NCI-H1436 treated with DMSO at 0.1 percent for 48 hours (cell line): Measurements from ENCODE around the gene ANAPC5.
"Not testable (repeated sequence)": the region's sequence is repeated elsewhere in the genome, so short reads cannot be mapped to it uniquely, and the experiment has no call there.

Experiments
- DNase-seq: peaks from one replicate; lab custom pipeline; 2025; lab: John Stamatoyannopoulos, UW

ANAPC5 gene

DNA sequence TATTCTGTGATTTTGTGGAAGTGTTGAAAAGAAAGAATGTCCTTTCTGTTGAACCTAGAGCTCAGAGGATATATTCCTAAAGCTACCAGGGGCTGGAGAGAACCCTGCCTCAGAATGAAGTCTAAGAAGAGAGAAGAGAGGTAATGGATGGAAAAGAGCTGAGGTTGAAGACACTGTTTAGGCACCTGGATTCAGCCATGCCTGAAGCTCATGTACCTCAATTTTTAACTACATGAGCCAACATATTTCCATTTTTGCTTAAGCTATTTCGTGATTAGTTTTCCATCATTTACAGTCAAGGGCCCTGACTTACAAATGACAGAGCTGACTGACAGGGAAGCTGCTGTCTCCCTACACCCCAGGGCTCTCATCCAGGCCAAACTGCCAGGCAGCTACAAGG lies 66.4 kb downstream of the ANAPC5 start:
- no peak for DNase-seq

- DNase-seq = no peak
These were observed 67.4 kb downstream of the ANAPC5 start for GRCh38 chr12:121284551-121285390.

DNA sequence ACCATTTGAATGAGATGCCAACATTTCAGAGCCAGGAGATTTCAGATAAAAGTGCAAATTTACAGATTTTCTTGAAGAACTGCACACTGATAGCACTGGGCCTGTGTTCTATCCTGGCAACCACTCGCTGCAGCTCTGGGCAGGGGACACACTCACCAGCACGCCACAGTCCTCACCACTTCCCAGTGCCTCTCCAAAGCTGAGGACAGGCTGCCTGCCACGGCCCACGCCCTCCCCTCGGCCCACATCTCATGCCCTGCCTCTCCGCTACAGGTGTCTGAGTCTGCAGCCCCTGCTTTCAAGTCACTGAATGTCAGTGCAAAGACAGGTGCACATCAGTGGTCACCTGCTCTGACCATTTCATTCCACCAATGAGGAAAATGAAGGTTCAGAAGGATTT lies 68.4 kb downstream of the ANAPC5 start:
- DNase-seq = no peak

DNA sequence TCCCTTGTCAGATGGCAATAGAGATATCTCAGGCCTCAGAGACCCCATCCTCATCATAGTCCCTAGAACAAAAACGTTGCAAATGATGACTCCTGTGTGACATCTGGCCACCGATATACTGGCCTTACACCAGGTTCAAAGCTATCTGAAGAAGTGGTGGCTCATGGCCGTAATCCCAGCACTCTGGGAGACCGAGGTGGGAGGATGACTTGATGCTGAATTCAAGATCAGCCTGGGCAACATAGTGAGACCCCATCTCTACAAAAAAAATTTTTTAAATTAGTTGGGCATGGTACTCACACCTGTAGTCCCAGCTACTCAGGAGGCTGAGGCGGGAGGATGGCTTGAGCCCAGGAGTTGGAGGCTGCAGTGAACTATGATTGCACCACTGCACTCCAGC lies 68.8 kb downstream of the ANAPC5 start:
- DNase-seq = no peak

DNA sequence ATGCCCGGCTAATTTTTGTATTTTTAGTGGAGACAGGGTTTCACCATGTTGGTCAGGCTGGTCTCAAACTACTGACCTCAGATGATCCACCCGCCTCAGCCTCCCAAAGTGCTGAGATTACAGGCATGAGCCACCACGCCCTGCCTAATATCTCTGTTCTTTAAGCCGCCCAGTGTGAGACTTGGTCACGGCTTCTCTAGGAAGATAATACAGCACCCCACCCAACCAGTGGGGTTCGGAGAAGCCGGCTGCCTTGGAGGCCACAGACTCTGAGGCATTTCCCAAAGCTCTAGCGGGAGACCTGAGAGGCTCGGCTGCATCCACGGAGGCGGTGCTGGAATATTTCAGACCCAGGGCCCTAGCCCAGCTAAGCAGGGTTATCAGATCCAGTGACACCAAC lies 69.3 kb downstream of the ANAPC5 start:
- not testable (repeated sequence) for DNase-seq

- no peak for DNase-seq
These were observed 70.0 kb downstream of the ANAPC5 start for GRCh38 chr12:121282072-121282742.

GRCh38 chr12:121281116-121281515 lies 71.1 kb downstream of the ANAPC5 start:
- DNase-seq = not testable (repeated sequence)

GRCh38 chr12:121280531-121280930 lies 71.7 kb downstream of the ANAPC5 start:
- DNase-seq = not testable (repeated sequence)

GRCh38 chr12:121279507-121279915 lies 72.7 kb downstream of the ANAPC5 start:
- no peak for DNase-seq

GRCh38 chr12:121279071-121279375 lies 73.2 kb downstream of the ANAPC5 start:
- no peak for DNase-seq

- no peak for DNase-seq
These were observed 73.8 kb downstream of the ANAPC5 start for GRCh38 chr12:121278169-121279070.

DNA sequence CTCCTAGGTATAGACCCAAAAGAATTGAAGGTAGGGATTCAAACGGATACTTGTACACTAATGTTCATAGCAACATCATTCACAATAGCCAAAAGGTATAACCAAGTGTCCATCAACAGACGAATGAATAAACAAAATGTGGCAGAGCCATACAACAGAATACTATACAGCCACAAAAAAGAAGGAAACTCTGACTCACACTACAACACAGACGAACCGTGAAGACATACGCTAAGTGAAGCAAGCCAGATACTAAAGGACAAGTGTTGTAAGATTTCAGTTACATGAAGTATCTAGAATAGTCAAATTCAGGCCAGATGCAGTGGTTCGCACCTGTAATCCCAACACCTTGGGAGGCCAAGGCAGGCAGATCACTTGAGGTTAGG lies 74.8 kb downstream of the ANAPC5 start:
- DNase-seq = no peak

DNA sequence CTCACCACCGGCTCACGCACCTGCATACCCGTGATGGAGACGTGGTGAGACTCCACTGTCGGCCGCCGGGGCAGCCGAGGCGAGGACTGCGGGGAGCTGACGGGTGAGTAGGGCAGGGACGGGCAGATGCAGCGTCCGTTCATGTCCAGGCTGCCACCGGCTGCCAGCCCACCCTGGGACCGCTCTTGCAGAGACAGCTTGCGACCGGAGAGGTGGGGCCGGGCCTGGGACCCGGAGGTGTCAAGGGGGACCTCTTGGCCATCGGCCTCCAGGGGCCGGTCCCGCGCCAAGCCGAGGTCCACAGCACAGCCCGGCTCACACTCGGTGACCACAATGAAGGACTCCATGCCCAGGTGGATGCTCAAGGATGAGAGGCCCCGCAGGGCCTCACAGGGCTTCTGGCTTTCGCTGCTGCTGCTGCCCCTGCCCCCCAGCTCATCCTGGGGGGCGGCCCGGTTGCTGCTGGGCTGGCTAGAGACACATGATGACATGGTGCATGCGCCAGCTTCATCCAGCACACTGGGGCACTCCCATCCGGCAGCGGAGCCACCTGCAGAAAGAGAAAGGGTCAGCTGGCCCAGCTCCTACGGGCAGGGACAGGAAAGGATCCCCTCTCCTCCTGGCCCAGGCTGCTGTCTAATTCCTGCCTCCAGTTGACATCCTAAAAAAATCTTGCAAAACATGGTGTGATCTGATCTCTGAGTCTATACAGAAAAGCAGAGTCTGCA lies 78.0 kb downstream of the ANAPC5 start:
- no peak for DNase-seq

- DNase-seq = no peak
These were observed 78.8 kb downstream of the ANAPC5 start for GRCh38 chr12:121273364-121273896.

GRCh38 chr12:121267822-121268221 lies 84.4 kb downstream of the ANAPC5 start:
- no peak for DNase-seq

DNA sequence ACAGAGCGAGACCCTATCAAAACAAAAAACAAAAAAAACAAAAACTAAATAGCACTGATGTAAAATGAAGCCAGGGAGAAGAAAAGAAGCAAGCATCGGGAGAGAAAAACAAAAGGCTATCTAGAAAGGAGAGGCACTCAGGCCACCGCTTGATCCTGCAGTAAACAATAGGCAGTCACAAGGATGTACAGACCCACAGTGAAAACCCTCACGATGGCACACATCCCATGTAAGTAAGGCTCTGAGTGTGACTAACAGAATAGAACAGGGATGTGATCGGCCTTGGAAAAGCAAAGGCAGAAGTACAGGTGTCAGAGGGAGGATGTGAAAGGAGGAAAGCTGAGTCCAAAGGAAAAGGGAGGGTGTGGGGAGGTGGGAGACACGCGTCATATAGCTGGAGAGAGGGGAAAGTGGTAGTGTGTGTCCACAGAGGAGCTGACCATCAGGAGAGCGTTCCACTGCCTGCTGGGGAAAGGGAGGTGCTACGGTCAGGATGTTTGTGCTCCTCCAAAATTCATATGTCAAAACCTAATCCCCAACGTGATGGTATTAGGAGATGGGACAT lies 87.2 kb downstream of the ANAPC5 start:
- no peak for DNase-seq

- DNase-seq = no peak
These were observed 88.1 kb downstream of the ANAPC5 start for GRCh38 chr12:121264135-121264534.

DNA sequence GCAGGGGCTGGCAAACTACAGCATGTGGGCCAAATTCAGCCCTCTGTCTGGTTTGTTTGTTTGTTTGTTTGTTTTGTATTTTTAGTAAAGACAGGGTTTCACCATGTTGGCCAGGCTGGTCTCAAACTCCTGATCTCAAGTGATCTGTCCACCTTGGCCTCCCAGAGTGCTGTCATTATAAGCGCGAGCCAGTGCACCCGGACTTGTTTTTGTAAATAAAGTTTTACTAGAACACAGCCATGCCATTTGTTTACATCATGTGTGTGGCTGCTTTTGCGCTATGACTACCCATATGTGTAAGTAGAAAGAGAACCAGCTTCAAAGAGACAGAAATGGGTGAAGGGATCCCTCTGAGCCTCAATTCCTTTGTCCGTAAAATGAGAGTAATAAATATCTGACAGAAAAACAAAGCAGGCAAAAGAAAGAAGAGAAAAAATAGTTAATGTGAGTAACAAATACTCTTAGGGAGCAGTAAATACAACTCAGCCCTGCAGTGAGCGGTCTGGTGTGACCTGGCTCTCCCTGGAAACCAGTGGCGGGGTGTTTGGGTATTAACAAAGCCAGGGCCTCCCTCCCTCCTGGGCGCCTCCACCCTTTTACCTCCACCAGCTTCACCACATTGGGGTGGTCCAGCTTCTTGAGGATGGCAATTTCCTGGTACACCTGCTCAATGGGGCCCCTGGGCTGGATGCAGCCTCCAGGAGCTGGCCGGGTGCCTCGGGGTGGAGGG lies 88.8 kb downstream of the ANAPC5 start:
- no peak for DNase-seq

DNA sequence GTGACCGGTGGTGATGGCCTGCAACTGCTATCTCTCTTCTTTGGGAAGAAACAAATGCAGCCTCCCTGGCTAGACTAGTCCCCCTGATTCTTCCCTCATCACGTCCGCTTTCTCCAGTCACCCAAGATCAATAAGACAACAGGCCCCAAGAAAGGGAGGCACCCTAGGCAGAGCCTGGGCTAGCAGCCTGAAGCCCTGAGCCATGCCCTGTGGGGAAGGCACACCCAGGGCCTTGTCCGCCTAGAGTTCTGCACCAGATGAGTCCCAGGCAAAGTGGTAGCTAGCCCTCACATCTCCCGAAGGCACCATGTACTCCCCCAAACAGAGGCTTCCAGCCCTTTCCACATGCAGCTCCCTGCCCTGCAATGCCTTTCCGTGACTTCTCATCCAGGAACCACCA lies 90.8 kb downstream of the ANAPC5 start:
- no peak for DNase-seq

GRCh38 chr12:121260091-121260490 lies 92.1 kb downstream of the ANAPC5 start:
- no peak for DNase-seq

DNA sequence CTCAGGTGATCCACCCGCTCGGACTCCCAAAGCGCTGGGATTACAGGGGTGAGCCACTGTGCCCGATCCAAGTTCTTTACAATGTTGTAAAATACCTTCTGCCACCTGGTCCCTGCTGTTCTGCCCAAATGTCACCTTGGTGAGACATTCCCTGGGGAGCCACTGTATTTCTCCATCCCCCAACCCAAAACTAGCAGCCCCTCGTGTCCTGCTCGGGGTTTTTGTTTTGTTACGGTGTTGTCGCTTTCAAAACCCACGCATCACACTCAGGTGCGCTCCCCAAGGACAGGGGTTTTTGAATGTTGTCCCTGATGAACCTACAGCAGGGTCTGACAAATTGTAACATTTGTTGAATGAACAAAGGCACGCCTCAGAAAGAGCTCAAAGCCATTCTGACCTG lies 93.1 kb downstream of the ANAPC5 start:
- no peak for DNase-seq
